ENCODE measurements around the gene ATP8A2. TPM values are rescaled to one million over a fixed set of nuclear protein-coding genes. Genes with fewer than 3 reads are reported as not detected.

Gene ATP8A2
- polyA plus RNA-seq, 1 donor from 2014 or later: 11.9 TPM

- TF ChIP-seq MXI1 (conservative IDR thresholded peaks at IDR 0.05; ENCODE audit: poor library complexity, severe bottlenecking): no peak
- TF ChIP-seq REST (IDR thresholded peaks at IDR 0.05; ENCODE audit: borderline replicate concordance): no peak
- no peak for TF ChIP-seq EZH2 (IDR thresholded peaks at IDR 0.05; ENCODE audit: borderline replicate concordance, insufficient read depth, low read length, poor library complexity, severe bottlenecking)
- TF ChIP-seq EP300 (conservative IDR thresholded peaks at IDR 0.05; ENCODE audit: poor library complexity, severe bottlenecking): no peak
- TF ChIP-seq SMC3 (conservative IDR thresholded peaks at IDR 0.05; ENCODE audit: poor library complexity): no peak
- no peak for TF ChIP-seq RAD21 (conservative IDR thresholded peaks at IDR 0.05)
- TF ChIP-seq POLR2AphosphoS5 (IDR thresholded peaks at IDR 0.05): no peak
- no peak for TF ChIP-seq TAF1 (IDR thresholded peaks at IDR 0.05; ENCODE audit: low read depth)
- TF ChIP-seq CTCF (IDR thresholded peaks at IDR 0.05; ENCODE audit: poor library complexity, severe bottlenecking): no peak
- H3K9me2 ChIP-seq (ENCODE audit: insufficient read depth, low read length): no peaks in the 10 kb centered on the region
- H3K79me2 ChIP-seq (replicated peaks; ENCODE audit: insufficient read depth, low read length): no peaks in the 10 kb centered on the region
- no peak overlapping the region for H3K4me2 ChIP-seq (ENCODE audit: low read length)
- H3K27ac ChIP-seq (ENCODE audit: low read length): no peak overlapping the region
- no peaks in the 10 kb centered on the region for H3F3A ChIP-seq (ENCODE audit: insufficient read depth, low read length, poor library complexity, severe bottlenecking)
- H3K9me3 ChIP-seq (ENCODE audit: low read length): no peaks in the 10 kb centered on the region
- H4K20me1 ChIP-seq (ENCODE audit: insufficient read depth): no peaks in the 10 kb centered on the region
- no peaks in the 10 kb centered on the region for H3K36me3 ChIP-seq (ENCODE audit: insufficient read depth, low read length)
- no peak overlapping the region for H3K9ac ChIP-seq (ENCODE audit: low read length)
- no peak overlapping the region for H3K4me3 ChIP-seq (ENCODE audit: low read length)
- H3K27me3 ChIP-seq (ENCODE audit: insufficient read depth, low read depth, low read length): no peaks in the 10 kb centered on the region
- no peak overlapping the region for H2AFZ ChIP-seq (ENCODE audit: low read depth, low read length)
Measured at GRCh38 chr13:25778365-25778764, 406.6 kb downstream of the ATP8A2 start.

- Histone ChIP-seq H3F3A (ENCODE audit: insufficient read depth, low read length, poor library complexity, severe bottlenecking) (no peaks in the 10 kb centered on the region), H4K20me1 (ENCODE audit: insufficient read depth) (no peaks in the 10 kb centered on the region), H3K9ac (ENCODE audit: low read length) (no peak overlapping the region), H3K4me3 (ENCODE audit: low read length) (no peak overlapping the region), H3K9me3 (ENCODE audit: low read length) (no peaks in the 10 kb centered on the region), H3K9me2 (ENCODE audit: insufficient read depth, low read length) (no peaks in the 10 kb centered on the region), H3K27me3 (ENCODE audit: insufficient read depth, low read depth, low read length) (no peaks in the 10 kb centered on the region), H2AFZ (ENCODE audit: low read depth, low read length) (no peak overlapping the region), H3K79me2 (replicated peaks; ENCODE audit: insufficient read depth, low read length) (no peaks in the 10 kb centered on the region), H3K4me2 (ENCODE audit: low read length) (no peak overlapping the region), H3K36me3 (ENCODE audit: insufficient read depth, low read length) (no peaks in the 10 kb centered on the region), H3K27ac (ENCODE audit: low read length) (no peak overlapping the region)
- TF ChIP-seq POLR2AphosphoS5 (IDR thresholded peaks at IDR 0.05): no peak
- no peak for TF ChIP-seq TAF1 (IDR thresholded peaks at IDR 0.05; ENCODE audit: low read depth)
Measured at GRCh38 chr13:25778808-25779305, 407.1 kb downstream of the ATP8A2 start.

- no peak overlapping the region for H2AFZ ChIP-seq (ENCODE audit: low read depth, low read length)
- H3K79me2 ChIP-seq (replicated peaks; ENCODE audit: insufficient read depth, low read length): no peaks in the 10 kb centered on the region
- no peak for TF ChIP-seq RAD21 (conservative IDR thresholded peaks at IDR 0.05)
- TF ChIP-seq TAF1 (IDR thresholded peaks at IDR 0.05; ENCODE audit: low read depth): no peak
- TF ChIP-seq REST (IDR thresholded peaks at IDR 0.05; ENCODE audit: borderline replicate concordance): no peak
- TF ChIP-seq MXI1 (conservative IDR thresholded peaks at IDR 0.05; ENCODE audit: poor library complexity, severe bottlenecking): no peak
- TF ChIP-seq SMC3 (conservative IDR thresholded peaks at IDR 0.05; ENCODE audit: poor library complexity): no peak
- no peak for TF ChIP-seq CTCF (IDR thresholded peaks at IDR 0.05; ENCODE audit: poor library complexity, severe bottlenecking)
- TF ChIP-seq POLR2AphosphoS5 (IDR thresholded peaks at IDR 0.05): no peak
- no peak for TF ChIP-seq EP300 (conservative IDR thresholded peaks at IDR 0.05; ENCODE audit: poor library complexity, severe bottlenecking)
- TF ChIP-seq EZH2 (IDR thresholded peaks at IDR 0.05; ENCODE audit: borderline replicate concordance, insufficient read depth, low read length, poor library complexity, severe bottlenecking): no peak
- no peaks in the 10 kb centered on the region for H3K36me3 ChIP-seq (ENCODE audit: insufficient read depth, low read length)
- no peaks in the 10 kb centered on the region for H3K27me3 ChIP-seq (ENCODE audit: insufficient read depth, low read depth, low read length)
- no peaks in the 10 kb centered on the region for H3F3A ChIP-seq (ENCODE audit: insufficient read depth, low read length, poor library complexity, severe bottlenecking)
- no peak overlapping the region for H3K4me3 ChIP-seq (ENCODE audit: low read length)
- no peak overlapping the region for H3K27ac ChIP-seq (ENCODE audit: low read length)
- H3K9me2 ChIP-seq (ENCODE audit: insufficient read depth, low read length): no peaks in the 10 kb centered on the region
- no peak overlapping the region for H3K4me2 ChIP-seq (ENCODE audit: low read length)
- H3K9ac ChIP-seq (ENCODE audit: low read length): no peak overlapping the region
- H4K20me1 ChIP-seq (ENCODE audit: insufficient read depth): no peaks in the 10 kb centered on the region
- H3K9me3 ChIP-seq (ENCODE audit: low read length): no peaks in the 10 kb centered on the region
Measured at GRCh38 chr13:25783076-25783475, 411.3 kb downstream of the ATP8A2 start.
